ENCODE results near the gene SNX27.
"Not testable (repeated sequence)": the region's sequence is repeated elsewhere in the genome, so short reads cannot be mapped to it uniquely, and the experiment has no call there.

GRCh38 chr1:151618996-151619395 is 7.1 kb downstream of the SNX27 start:
- not testable (repeated sequence) for TF ChIP-seq CTCF, POLR2A (IDR thresholded peaks at IDR 0.05)

Data from heart left ventricle (tissue), 13 donors.